NB4 (cell line): ENCODE data around the gene CAMTA1.
"Not testable (repeated sequence)": the region's sequence is repeated elsewhere in the genome, so short reads cannot be mapped to it uniquely, and the experiment has no call there.

Experiments
- MYC ChIP-seq: IDR thresholded peaks from 2 replicates; pipeline ENCODE4 v1.6.1; 2011; ENCODE audit warnings: low read depth, low read length
- POLR2A ChIP-seq: IDR thresholded peaks from 2 replicates; pipeline ENCODE4 v1.6.1; 2011; ENCODE audit warnings: mild to moderate bottlenecking; ENCODE audit not compliant: insufficient read length; ENCODE audit errors: extremely low read depth
- TF ChIP-seq, protein P1 (sequence below): IDR thresholded peaks from one replicate; pipeline ENCODE4 v1.5.1; 2012; ENCODE audit warnings: low read depth, low read length

DNA sequence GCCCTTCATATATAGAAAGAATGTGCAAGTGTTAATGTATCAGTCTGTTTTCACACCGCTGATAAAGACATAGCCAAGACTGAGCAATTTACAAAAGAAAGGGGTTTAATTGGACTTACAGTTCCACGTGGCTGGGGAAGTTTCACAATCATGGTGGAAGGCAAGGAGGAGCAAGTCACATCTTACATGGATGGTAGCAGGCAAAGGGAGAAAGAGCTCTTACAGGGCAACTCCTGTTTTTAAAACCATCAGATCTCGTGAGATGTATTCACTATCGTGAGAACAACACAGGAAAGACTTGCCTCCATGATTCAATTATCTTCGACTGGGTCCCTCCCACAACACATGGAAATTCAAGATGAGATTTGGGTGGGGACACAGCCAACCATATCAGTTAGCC, 907.8 kb downstream of the CAMTA1 start:
- TF ChIP-seq, protein P1, sequence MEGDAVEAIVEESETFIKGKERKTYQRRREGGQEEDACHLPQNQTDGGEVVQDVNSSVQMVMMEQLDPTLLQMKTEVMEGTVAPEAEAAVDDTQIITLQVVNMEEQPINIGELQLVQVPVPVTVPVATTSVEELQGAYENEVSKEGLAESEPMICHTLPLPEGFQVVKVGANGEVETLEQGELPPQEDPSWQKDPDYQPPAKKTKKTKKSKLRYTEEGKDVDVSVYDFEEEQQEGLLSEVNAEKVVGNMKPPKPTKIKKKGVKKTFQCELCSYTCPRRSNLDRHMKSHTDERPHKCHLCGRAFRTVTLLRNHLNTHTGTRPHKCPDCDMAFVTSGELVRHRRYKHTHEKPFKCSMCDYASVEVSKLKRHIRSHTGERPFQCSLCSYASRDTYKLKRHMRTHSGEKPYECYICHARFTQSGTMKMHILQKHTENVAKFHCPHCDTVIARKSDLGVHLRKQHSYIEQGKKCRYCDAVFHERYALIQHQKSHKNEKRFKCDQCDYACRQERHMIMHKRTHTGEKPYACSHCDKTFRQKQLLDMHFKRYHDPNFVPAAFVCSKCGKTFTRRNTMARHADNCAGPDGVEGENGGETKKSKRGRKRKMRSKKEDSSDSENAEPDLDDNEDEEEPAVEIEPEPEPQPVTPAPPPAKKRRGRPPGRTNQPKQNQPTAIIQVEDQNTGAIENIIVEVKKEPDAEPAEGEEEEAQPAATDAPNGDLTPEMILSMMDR = not testable (repeated sequence)
- not testable (repeated sequence) for TF ChIP-seq MYC, POLR2A
